NCI-H2171 (cell line): ENCODE data around the gene FYN.

ENCODE experiments used
- DNase-seq: peaks from one replicate; lab custom pipeline; 2025; lab: John Stamatoyannopoulos, UW

Gene FYN

GRCh38 chr6:111769365-111770152, 103.7 kb downstream of the FYN start:
- DNase-seq: no peak

- DNase-seq: no peak
These were observed 104.9 kb downstream of the FYN start for GRCh38 chr6:111768431-111768770.

GRCh38 chr6:111767752-111768430, 105.4 kb downstream of the FYN start:
- DNase-seq: no peak

- DNase-seq: no peak
These were observed 106.9 kb downstream of the FYN start for GRCh38 chr6:111766201-111766857.

DNA sequence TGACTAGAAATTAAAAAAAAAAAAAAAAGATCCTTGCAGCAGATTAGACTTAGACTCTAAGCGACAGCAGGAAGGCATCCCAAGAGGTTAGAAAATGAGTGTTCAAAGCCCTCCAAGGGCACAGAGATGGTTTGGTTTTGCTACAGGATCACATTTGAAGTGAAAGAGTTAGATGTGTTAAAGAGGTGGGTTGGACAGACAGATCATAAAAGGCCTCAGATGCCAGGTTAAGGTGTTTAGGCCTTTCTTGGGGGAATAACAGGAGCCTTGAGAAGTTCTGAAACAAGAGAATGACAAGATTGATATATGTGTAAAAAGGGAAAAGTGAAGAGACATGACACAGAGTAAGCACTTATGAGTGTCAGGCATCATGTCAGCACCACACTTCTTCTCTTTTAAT, 107.5 kb downstream of the FYN start:
- no peak for DNase-seq

- DNase-seq: no peak
These were observed 108.7 kb downstream of the FYN start for GRCh38 chr6:111764238-111765175.

DNA sequence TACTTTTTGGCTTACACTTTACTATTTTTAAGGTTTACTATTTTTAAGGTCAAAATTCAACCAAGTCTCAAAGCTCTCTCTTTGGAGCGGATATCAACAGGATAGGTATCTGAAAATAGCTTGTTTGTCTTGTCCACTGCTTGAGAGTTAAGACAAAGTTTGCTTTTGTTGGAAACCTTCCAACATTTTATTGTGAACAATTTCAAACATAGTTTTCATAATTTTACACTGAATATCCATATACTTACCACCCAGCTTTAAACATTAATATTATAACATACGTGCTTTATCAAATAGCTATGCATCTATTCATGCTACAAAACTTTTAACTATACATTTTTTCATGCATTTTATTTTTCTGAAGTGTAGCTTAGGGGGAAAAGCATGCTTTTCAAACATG, 109.9 kb downstream of the FYN start:
- DNase-seq: no peak

DNA sequence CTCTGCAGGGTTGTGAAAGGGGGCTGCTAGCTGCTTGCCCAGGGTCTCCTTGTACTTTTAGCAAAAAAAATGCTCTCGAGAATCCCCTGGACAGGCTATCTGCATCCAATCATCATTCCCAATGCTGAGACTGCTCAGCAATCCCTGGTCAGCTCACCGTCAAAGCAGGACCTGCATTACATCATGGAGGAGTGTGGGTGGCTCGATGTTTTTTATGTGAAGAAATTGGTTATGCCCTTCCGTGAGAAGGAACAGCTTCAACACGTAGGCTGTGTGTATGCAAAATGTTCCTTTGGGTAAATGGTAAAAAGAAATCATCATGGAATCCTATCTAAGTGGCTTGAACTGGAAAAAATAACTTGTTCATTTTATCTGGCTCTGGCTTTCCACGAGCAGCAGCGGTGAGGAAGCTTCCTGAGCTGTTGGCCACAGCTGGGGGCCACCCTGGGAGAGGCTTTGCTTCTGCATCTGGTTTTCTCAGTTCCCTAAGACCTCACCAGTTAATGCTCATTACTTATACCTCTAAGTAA, 111.4 kb downstream of the FYN start:
- no peak for DNase-seq

- no peak for DNase-seq
These were observed 112.0 kb downstream of the FYN start for GRCh38 chr6:111761212-111761611.

DNA sequence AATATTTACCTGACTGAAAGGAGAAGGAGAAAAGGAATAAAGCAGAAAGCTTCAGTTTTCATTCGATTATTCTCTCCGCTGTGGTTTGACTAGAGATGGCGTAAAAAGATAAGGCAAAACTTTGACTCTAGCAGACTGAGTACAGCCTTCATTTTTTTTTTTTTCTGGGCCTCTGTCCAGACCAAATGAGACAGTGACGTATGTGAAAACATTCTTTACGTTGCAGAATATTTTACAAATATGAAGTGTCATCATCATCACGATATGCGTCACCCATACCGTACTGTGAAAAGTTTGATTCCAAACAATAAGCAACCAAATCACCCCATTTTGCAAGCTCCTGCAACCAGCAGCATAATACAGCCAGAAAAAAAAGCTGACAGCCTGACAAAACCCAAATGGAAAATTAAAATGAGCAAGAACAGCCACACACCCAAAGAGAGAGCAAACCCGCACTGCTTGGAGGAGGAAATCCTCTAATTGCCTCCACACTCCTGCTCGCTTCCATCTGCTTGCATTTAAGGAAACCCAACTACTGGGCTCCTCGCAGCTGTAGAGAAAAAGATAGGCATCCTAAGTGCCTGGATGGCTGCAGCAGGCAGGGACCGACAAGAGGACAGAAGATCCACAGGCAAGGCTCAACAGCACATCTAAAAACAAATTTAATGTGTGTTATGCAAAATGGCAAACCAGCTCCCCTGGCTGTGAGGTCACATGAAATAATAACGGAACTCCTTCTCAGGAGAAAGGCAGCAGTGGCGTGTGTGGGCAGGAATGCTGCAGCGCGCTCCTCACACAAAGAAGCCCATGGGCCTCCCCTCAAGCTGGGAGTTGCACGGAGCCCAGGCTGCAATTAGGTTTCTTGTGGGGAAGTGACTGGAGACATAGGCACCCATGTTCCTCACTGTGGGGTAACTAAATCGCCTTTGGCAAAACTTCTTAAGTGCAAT, 113.1 kb downstream of the FYN start:
- no peak for DNase-seq

DNA sequence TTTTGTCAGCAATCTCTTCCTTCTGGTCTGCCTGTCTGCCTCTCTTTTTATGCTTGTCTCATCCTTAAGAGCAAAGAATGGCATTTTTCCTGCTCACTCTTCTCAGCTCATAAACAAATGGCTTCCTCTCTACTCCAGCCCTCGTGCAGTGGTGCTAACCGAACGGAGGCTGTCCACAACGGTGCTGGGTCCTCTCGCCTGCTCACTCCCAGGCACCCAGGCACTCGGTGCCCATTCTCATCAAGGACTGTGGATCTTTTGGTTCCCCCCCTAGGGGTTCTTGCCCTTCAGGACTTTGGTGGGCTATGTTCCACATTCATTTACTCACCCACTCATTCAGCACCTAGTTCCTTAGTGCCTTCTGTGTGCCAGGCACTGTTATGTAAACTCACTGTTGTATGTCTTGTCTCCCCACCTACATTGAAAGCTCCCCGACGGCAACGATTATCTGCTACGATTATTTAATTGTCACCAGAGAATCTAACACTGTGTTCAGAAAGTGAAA, 113.9 kb downstream of the FYN start:
- DNase-seq: no peak

GRCh38 chr6:111758608-111759329, 114.5 kb downstream of the FYN start:
- no peak for DNase-seq

GRCh38 chr6:111757342-111757741, 115.9 kb downstream of the FYN start:
- DNase-seq: no peak

DNA sequence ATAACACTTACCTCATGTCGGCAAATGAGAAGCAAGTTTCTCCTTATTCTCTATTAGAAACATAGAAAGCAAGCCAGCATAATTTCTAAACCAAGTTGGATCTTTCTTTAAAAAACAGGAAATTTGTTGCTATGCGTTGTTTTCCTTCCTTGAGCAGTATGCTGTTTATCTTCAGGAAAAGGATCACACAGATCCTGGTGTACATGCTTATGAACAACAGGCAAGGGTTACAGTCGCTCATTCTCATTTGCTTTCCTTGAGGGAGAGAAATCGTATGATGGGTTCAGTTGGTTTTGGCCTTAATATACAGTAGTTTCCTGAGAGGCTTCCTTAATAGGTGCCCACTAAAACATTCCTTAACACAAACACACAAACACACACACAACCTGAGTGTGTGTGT, 118.8 kb downstream of the FYN start:
- no peak for DNase-seq

- DNase-seq: no peak
These were observed 119.7 kb downstream of the FYN start for GRCh38 chr6:111753573-111753972.

- no peak for DNase-seq
These were observed 120.8 kb downstream of the FYN start for GRCh38 chr6:111752476-111752875.

DNA sequence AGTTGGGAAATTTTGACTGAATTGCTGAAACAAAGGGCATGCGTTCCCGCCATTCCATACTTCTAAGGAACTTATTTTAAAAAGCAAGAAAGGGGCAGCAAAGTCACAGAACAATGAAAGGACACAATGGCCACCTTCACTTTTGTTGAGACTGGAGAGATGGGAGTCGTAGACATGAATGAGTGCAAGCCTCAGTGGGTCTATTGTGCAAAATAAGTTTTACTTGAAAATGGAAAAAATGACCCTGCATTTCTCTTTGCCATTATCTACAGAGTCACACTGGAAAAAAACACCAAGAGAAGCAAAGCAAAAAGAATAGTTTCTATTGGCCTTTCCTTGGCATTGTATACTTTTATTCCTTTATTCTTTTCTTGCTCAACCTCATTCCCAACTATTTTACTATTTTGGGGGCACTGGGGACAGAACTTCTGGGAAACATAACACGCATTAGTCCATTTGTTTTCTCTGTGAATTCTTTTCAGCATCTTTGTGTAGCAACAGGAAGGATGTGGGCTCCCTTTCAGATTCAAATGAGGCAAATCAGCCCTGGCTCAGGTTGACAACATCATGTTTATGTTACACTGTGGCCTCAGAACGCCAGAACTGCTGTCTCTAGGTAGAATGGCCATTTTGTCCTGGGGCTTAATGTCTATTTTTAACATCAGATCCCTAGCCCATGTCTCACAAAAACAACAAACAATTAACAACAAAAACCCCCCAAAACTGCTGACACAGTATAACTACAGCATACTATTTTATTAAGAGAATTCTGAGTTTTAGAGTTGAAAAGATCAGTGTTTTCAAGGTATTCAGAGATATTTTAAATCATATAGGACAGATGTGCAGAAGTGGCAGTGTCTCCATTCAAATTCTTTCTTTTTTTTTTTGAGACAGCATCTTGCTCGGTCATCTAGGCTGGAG, 122.2 kb downstream of the FYN start:
- DNase-seq: no peak

DNA sequence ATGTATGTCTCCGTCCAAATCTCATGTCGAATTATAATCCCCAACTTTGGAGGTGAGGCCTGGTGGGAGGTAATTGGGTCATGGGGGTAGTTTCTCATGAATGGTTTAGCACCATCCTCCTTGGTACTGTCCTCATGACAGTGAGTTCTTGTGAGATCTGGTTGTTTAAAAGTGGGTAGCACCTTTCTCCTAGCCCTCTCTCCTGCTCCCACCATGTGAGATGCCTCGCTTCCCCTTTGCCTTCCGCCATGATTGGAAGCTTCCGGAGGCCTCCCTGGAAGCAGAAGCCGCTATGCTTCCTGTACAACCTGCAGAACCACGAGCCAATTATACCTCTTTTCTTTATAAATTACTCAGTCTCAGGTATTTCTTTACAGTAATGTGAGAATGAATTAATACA, 123.1 kb downstream of the FYN start:
- DNase-seq: no peak

DNA sequence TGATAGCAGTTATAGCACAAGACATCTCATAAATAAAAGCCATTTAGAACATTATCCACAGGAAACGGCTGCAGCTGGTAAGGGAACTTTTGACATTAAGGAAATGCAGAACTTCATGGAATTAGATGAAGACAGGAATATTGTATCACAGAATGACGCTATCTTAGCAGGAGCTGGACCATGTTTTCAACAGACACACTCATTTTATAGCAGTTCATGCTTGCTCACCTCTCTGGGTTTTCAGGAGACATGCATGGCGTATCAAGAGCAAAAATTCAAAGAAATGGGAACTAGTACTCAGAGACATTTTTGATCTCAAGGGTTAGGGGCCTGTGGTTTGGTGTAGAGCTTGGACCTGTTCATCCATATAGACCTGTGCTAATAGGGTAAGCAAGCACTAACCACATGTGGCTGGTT, 125.0 kb downstream of the FYN start:
- DNase-seq: no peak
